Activated CD4-positive, CD25-positive, alpha-beta regulatory T cell treated with anti-CD3 and anti-CD28 coated beads, Interleukin-2, amount 50 U/mL, for 16 hours (primary cell): ENCODE results near the gene ADRM1.

Source experiments
- DNase-seq: peaks from one replicate; pipeline ENCODE4 v3.0.0-alpha.2; 2020; ENCODE audit warnings: low read depth, low spot score

ADRM1 gene

DNA sequence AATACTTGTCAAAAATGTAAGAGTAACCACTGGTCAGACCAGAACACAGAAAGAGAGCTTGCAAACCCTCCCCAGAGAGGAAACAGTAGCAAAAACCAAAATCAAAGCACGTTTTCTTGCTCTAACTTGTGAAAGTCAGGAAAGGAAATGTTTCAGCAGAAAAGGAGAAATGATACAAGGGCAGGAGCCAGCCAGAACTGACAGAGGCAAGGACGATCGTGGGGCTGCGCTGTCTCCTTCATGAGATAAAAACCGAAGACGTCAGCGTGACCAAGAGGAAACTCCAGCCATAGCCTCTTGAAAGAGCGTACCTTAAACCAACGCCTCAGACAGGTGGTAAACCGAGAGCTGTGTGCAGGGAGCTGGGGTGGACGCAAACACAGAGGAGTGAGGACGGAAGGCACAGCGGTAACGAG lies 36.9 kb downstream of the ADRM1 start:
- no peak for DNase-seq

DNA sequence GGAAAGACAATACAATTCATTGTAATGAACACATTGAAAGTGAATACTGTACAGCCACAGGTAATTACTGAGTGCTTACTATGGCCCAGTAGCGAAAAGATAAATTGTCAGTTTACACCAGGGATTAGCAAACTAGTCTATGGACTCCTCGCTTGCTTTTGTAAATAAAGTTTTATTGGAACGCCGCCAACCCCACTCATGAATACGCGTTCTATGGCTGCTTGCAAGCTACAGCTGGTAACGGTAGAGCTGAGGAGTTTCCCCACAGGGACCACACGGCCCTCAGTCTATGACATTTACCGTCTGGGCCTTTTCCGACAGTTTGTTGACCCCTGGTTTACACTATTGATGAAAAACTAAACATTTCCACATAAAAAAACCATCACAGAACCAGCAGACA lies 40.1 kb downstream of the ADRM1 start:
- DNase-seq = no peak

DNA sequence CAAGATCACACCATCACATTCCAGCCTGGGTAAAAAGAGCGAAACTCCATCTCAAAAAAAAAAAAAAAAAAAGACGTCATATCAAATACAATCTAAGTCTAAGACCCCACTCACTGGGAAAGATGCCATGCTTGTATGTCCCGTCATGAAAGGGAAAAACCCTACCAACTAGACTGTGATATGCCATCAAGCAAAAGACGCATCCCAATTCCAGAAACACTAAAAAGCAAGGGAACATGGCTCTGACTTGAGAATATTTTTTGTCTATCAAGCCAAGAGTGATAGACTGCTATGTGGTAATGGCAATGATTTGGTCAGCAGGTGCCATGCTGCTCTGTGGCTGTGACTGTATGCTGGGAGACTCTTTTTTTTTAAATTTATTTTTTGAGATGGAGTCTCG lies 41.3 kb downstream of the ADRM1 start:
- no peak for DNase-seq

DNA sequence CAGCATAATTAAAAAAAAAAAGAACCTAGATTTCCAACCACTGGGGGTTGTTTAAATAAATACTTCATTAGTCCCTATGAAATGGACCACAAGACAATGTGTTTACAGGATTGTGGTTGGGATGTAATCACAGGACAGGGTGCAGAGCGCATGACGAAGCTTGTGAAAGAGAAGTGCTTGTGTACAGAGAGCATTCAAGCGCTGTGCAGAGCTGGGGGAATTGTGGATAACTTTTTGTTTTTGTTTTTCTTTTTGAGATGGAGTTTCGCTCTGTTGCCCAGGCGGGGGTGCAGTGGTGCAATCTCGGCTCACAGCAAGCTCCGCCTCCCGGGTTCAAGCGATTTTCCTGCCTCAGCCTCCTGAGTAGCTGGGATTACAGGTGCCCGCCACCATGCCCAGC lies 42.0 kb downstream of the ADRM1 start:
- DNase-seq = no peak

DNA sequence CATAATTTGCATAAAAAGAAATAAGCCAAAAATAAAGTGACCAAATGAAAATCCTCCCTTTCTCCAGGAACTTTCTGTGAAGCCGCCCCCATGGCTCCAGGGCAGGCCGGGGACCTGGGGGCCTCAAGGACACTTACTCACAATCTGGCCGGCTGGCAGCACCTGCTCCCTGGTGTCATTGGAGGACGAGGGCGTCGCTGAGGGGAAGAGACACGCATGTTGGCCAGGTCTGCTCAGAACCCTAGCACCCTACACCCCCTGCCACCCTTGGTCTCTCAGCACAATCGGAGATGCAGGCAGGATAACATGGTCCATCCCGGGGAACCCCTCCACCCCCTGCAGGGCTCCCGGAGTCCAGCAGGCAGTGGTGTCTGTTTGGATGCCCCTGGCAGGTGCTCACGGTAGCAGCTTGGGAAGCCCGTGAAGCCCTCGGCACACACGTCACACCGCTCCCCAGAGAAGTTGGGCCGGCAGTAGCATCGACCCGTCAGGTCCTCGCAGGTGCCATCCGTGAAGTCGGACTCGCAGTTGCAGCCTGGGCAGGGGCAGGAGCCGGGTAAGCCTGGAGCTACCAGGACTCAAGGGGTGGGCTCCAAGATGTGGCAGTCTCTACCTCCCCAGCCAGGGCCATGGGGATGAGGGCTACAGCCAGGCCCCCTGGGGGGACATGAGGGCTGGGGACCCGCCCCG lies 43.0 kb downstream of the ADRM1 start:
- no peak for DNase-seq

DNA sequence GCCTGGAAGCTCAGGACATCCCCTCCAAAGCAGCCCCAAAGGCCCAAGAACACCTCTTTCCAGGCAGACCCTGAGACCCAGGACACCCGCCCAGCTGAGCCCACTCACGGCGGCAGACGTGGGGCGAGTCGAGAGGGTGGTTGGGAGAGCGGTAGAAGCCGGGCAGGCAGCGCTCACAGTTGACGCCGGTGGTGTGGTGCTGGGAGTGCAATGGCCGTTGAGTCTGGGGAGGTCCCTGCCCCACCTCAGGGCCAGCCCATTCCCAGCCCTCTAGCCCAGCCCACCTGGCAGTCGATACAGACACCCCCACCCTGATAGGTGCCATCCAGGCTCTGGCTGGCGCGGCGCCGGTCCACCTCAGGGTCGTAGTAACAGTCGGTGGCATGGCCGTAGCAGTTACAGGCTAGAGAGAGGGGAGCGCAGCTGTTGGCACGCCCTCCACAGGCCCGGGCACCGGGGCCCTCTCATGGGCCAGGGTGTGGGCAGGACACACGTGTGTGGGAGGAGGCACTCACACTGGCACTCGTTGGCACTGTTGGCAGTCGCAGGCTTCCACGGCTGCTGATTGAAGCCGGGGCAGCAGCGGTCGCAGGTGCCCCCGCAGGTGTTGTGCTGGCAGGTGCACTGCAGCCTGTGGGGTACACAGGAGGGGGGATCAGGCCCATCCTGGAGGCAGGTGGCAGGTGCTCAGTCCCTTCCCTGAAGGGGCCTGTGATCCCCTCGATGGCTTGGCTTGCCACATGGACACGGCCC lies 43.8 kb downstream of the ADRM1 start:
- DNase-seq = no peak

DNA sequence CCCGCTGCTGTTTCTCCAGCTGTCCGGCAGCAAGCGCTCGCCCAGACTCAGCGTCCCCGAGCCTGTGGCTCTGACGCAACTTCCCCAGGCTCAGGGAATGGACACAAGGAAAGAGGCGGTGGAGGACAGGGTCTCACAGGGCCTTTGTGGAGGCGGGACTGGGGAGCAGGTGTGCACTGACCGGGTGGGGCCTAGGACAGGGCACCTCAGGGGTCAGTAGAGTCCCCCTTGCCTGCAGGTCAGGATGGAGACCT lies 44.3 kb downstream of the ADRM1 start:
- DNase-seq = no peak

DNA sequence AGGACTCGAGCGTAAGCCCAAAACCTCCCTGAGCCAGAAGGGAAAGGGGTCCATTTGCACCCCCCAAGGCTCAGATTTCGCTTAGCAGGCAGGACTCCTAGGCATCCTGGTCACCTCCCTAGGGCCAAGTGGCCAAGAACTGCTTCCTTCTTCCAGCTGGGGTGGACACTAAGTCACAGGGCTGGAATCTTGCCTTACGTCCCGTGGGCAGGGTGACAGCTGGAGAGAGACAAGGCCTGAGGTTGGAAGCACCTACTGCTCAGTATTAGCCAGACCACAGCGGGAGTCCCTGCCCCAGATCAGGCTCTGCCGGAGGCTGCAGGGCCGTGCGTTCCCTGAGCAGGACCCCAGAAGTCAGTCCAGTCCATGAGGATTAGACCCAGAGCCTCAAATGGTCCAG lies 44.6 kb downstream of the ADRM1 start:
- DNase-seq = no peak

DNA sequence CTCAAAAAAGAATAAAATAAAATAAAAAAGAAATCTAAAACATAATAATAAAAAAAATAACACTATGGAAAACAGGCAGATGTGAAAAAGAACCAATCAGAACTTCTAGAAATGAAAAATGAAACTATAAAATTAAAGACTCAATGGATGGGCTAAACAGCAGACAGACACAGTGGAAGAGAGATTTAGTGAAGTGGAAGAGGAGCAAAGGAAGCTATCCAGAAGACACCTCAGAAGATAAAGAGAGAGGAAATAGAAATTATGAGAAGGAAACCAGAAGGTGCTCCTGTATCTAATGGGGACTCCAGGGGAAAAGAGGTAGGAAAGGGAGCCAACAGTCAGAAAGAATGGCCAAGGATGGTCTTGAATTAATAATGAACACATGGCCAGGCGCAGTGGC lies 45.8 kb downstream of the ADRM1 start:
- DNase-seq = no peak

DNA sequence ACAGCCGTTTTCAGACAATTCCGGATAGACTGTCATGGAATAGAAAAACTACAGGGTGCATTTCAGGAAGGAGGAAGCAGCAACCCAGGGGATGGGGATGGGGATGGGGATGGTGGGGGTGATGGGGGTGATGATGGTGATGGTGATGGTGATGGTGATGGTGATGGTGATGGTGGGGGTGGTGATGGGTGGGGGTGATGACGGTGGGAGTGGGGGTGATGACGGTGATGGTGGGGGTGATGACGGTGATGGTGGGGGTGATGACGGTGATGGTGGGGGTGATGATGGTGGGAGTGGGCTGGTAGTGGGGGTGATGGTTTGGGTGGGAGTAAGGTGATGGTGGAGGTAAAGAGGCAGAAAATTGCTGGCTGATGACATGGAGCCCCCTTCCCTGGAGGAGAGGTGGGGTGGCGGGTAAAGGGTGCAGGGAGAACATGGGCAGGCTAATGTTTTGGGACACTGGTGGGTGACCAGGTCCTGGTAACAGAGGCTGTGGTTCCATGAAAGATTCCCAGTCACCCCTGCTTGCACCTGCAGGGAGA lies 46.8 kb downstream of the ADRM1 start:
- no peak for DNase-seq

DNA sequence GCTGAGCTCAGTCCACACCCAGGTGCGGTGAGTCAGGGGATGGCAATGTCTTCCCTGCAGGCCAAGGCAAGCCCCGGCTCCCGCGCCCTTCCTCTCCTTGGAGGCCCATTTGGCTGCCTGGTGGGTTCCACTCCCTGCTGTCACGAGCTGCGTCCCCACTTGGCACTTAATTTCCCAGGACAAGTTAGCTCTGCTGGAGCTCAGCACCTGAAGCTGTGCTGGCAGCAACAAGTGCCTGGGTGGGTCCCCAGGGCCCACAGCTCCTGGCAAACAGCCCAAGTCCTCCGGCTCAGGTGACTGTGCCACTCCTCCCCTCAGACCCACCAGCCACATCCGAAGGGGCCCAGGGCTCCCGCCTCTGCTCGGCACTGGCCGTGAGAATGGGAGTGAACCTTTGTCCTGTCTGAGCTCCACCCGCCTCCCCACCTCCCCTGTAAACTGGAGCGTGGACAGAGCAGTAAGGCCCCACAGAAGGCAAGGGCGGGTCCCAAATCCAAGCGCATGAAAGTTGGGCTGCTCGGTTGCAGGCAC lies 47.4 kb downstream of the ADRM1 start:
- DNase-seq = no peak

DNA sequence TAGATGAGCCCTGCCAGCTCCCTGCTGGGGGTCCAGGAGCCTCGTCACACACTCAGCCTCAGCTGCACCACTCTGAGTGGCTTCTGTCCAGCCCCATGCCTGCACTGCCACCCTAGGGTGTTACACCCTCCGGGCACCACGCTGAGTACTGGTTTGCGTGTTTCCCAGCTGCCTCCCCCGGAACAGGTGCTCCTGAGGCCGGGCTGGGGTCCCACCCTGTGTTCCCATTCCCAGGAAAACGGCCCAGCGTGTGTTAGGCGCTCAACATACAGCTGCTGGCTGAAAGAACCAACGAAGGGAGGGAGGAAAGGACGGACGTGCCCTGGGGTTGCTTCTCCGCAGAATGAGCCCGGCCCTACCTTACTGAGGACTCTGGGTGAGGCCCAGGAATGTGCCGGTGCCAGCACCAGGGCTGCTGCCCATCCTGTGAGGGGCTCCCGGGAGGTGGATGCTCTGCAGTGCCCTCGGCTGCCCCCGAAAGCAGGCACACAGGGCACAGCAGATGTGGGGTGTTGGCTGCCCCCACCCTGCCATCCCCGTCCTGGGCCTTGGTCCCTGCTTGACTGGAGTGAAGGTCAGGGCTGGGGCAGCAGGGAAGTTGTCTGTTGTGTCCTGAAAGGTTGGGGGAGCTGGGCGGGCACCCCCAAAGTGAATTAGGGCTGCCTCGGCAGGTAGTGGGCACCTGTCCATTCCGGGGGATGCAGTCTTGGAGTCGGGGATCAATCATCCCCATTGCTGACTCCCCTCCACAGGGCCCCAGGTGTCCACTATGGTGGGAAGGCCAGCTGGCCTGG lies 48.0 kb downstream of the ADRM1 start:
- DNase-seq = no peak

DNA sequence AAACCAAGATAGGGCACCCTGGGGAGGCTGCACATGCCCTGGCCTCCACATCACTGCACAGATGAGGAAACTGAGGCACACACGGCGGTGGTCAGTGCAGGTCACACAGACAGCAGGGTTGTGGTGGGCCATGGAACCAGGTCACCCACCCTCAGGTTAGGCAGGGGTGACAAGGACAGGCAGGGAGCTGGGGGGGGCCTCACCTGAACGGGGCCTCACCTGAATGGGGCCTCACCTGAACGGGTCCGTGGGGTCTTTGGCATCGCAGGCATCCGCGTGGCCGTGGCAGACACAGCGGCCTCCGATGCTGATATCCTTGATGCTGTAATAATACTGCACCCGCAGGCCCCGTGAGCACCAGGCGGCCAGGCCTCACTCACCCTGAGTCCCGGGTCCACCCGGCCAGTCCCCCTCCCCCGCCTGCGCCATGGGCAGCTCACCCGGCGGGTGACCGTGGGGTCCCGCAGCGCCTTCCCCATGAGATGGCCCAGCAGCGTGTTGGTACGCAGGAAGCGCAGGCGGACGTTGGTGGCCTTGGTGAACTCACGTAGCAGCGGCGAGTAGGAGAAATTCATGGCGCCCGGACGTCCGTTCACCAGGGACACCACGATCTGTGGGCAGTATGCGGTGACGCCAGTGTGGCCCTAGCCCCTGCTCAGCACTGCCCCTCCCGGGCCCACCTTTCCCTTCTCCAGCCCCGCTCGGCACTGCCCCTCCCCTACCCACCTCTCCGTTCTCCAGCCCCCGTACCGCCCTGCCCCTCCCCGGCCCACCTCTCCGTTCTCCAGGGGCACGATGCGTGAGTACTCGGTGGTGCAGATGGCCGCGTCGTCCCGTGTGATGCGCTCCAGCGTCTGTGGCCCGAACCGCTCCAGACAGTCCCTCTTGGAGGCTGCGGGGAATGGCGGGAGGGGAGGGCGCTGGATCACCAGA lies 48.9 kb downstream of the ADRM1 start:
- DNase-seq = no peak

DNA sequence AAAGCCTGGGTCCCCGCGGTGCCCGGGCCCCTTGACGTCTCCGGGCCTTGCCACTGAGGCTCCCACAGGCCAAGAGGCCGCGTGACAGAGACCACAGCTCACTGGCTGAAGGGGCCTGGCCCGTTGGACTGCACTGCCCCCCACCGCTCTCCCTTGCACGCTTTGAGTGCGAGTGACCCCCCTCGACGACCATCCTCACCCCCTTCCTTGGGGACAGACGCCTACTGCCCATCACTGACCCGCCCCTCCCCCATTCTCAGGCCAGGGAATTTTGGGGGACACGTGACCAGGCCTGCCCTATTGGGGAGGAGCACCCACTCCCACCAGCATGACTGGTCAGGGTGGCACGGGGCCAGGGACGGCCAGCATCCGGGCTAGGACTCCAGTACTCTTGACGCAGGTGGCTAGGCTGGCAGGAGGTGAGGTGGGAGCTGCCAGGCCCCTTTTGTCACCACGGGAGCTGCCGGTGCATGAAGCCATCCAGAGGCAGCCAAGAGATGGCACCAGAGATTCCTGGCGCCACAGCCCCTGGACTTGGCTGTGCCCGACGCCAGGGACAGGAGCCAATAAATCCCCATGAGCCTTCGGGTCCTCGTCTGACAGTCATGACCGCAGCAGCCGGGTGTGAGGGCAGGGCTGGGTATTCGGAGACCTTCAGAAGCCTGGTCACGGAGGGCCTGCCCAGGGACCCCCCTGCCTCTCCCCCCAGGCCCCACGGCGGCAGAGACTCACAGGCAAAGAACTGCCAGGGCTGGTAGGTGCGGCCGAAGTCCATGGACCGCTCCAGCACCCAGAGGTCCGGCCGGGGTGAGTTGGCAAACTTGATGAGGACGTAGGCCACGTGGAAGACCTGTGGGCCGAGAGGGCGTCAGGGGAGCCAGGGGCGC lies 49.8 kb downstream of the ADRM1 start:
- DNase-seq = no peak

DNA sequence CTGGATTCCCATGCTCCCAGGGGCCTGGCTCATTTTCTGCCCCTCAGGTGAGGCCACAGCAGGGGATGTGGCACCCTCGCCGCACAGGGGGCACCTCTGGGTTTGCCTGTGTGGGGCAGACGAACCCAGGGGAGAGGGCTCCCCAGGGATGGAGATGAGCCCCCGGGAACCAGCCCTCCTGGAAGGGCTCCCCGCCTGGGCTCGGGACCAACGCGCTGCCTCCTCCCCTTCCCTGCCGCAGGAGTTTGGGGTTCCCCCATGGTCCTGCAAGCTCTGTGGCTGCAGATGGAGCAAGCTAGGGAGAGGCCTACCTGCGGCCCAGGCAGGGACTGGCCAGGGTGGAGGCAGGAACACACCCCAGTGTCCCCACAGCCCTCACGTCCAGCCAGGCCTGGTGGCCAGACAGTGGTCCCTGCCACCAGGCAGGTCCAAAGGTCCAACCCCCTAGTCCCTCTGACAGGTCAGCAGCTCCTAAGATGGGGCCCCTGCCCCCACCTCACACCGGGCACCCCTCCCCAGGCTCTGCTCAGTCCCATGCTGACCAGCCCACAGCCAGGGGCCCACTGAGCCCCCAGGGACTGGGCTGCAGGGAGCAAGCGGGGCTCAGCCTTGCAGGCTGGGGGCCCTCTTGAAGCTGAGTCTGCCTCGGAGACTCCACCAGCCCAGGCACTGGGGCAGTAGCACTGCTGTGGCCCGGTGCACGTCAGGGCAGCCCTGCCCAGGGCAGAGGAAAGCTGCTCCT lies 50.7 kb downstream of the ADRM1 start:
- no peak for DNase-seq

DNA sequence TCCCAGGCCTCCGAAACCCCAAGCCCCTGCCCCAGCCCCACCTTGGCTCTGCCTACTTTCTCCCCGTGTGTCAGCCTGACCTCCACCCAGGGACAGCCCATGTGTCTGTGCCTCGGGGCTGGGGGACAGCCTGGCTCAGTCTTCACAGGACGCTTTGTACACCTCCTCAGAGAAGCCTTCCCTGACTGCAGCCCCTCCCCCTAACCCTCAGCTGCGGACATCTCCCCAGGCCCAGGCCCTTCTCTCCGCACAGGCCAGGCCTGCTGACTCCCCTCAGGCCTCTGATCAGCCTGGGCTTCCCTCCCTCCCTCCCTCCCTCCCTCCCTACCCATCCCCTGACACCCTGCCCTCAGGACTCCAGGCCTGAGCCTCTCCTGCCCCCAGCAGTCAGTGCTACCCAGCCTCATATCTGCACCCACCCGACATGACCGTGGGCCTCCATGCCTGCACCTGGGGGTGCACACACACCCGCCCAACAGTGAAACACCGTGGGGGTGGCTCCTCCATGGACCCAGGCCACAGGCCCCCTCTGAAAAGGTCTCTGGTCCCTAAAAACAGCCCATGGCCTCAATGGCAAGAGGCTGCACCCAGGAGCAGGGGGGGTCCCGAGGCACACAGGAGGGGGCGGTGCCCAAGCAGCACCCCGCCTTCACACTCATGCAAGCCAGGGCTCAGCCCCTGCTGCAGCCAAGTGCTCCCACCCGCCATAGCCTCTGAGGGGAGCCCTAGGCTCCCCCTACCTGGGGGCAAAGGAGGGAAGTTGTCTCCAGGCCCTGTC lies 51.4 kb downstream of the ADRM1 start:
- no peak for DNase-seq

DNA sequence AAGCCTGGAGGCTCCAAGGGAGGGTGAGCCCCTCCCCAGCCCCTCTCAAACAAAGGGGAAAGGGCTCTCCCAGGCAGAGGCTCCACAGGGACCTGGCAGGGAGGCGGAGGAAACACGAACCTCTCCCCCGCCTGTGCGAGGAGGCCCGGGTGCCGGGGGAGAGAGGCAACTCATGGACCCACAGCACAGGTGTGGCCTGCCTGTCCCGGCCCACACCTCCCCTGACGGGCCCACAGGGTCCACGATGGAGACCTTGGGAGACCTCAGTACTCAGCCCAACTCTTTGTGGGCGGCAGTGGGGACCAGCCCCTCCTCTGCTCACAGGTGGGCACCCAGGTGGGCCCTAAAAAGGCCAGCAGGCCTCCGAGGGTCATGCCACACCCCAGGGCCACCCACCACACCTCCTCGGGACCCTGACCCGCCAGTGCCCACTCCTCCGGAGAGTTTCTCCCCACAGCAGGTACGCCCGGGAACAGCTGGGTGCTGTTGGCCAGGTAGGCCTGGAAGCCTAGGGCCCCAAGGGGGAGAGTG lies 52.1 kb downstream of the ADRM1 start:
- DNase-seq = no peak

DNA sequence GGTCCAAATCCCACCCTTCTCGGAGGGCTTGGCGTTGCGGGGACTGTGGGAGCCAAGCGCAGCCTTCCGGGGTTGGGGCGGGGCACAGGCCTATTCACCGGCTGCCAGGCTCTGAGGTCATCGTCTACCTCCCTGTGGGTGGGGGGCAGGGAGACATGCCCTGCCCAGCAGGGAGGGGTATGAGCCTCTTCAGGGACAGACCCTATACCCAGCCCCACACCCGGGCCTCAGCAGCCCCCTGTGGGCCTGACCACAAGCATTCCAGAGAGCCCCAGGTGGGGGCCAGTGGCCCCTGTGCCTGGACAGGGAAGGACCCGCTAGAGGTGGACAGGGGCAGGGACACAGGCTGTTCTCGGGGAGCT lies 52.7 kb downstream of the ADRM1 start:
- DNase-seq = no peak
